GM11168 (cell line): Measurements from ENCODE around the gene SPIN2B.

ENCODE experiments used
- in situ Hi-C: fragments of 300-500 bp; cut with MboI; formaldehyde crosslinking; loops from one replicate; pipeline ENCODE4 v1.12.0; 2022; ENCODE audit warnings: low sequenced_read_pairs; ENCODE audit not compliant: unreplicated experiment

Gene SPIN2B

DNA sequence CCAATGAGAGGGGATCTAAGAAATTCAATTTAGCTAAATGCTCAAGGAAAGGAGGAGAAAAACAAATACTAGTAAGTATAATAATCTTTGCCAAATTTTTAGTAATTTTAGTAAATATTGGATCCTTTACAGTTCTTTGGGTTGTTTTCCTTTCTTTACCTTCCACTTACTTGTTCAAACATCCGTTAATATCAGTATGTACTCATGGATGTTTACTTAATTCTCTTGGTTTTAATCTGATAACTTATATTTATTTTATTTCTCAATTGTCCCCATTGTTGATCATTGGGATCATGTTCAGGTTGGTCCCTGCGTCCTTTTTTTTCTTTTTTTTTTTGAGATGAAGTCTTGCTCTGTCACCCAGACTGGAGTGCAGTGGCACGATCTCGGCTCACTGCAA, 46.9 kb downstream of the SPIN2B start:
- in situ Hi-C loops = no loop called here

DNA sequence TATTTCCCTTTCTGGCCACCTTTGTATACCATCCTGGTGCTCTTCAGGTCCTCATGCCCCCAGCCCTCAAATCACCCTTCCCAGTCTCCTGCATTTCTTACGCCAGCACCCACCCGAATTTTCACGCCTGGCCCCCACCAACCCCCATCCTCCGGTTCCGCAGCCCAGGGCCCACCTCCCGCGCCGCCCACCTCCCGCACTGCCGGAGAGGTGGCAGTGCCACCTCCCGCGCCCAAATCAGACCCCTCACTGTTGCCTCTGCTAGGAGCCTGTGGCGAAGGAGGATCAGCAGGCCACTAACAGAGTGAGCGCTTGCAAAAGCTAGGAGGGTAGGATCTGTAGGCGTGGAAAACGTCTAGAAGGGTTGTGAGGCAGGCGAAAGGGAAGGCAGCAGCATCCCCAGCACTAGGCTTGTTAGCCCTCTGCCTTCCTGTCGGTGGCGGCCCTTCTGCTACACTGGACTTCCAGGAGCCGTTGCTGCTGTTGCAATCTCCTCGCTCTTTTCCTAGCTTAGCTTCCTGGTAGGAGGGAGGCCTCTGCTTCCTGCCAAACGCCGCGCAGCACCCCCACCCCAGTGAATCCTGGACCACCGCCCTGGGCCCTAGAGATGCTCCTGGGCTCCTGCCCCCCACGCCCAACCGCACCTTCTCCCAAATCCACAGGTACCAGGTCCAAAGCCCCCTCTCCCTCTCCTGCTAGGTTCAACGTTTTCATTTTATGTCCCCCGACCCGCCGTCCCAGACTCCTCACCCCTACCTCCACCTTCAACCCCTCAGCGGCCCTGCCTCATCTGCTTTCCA, 51.0 kb downstream of the SPIN2B start:
- in situ Hi-C loops = no loop called here
